Osteocyte (in vitro differentiated cells): ENCODE data around the gene HIP1. TPM values are rescaled to one million over a fixed set of nuclear protein-coding genes. Genes with fewer than 3 reads are reported as not detected.
"Not testable (repeated sequence)": the region's sequence is repeated elsewhere in the genome, so short reads cannot be mapped to it uniquely, and the experiment has no call there.

Experiments
- DNase-seq: peaks from one replicate; pipeline ENCODE4 v3.0.0; 2021; ENCODE audit warnings: mixed read lengths; ENCODE audit not compliant: unreplicated experiment; ENCODE audit errors: extremely low spot score
- H3K27ac Mint-ChIP-seq: one replicate; pipeline ENCODE4 v1.8.0; 2021; ENCODE audit warnings: mild to moderate bottlenecking, mixed read lengths; ENCODE audit not compliant: unreplicated experiment
- H3K27me3 Mint-ChIP-seq: one replicate; pipeline ENCODE4 v1.8.0; 2021; ENCODE audit warnings: mixed read lengths; ENCODE audit not compliant: unreplicated experiment
- H3K36me3 Mint-ChIP-seq: one replicate; pipeline ENCODE4 v1.8.0; 2021; ENCODE audit warnings: mixed read lengths; ENCODE audit not compliant: unreplicated experiment
- H3K4me1 Mint-ChIP-seq: one replicate; pipeline ENCODE4 v1.8.0; 2021; ENCODE audit warnings: mixed read lengths; ENCODE audit not compliant: unreplicated experiment
- H3K4me3 Mint-ChIP-seq: one replicate; pipeline ENCODE4 v1.8.0; 2021; ENCODE audit warnings: mild to moderate bottlenecking, moderate library complexity, mixed read lengths; ENCODE audit not compliant: unreplicated experiment
- H3K9me3 Mint-ChIP-seq: one replicate; pipeline ENCODE4 v1.8.0; 2021; ENCODE audit warnings: mixed read lengths; ENCODE audit not compliant: unreplicated experiment
- CTCF ChIP-seq: fragments of 200-600 bp; sonication (generic); IDR thresholded peaks from 2 replicates; pipeline ENCODE4 v1.5.0; 2021; ENCODE audit warnings: antibody characterized with exemption, mild to moderate bottlenecking, moderate library complexity
- total RNA-seq: library from RNA; stranded (reverse); gene quantifications from 2 replicates; pipeline ENCODE4 v1.2.1, GENCODE V29; 2021

HIP1 gene
- total RNA-seq, 1 donor from 2014 or later = 55.3 TPM

DNA sequence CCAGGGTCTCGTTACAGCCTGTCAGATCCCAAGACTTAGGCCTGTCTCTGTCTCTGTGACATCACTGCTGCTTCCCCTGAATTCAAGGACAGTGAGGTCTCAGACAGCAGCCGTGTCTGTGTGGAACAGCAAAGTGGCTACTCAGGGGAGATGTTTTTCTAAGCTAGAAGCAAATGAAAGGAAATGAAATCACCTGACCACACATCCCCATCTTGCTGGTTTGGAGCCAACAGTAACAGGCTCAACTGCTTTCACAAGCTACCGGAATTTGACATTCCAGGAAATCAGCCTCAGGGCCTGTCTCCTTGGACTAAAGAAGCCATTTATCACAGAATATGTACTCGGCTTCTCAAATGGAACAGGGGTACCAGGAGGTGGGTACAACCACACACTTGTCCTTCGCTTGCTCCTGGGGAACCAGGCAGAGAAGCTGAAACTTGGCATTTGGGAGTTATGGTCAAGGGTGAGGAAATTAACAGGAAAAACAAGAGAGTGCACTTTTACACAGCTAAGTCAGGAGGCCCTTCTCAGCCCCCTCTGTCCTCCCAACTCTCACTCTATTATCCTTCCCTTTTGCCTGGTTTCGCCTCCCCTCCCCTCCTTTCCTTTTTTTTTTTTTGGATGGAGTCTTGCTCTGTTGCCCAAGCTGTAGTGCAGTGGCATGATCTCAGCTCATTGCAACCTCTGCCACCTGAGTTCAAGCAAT, 173.5 kb downstream of the HIP1 start:
- no peak for TF ChIP-seq CTCF
- Mint-ChIP-seq H3K4me1 (peaks cover 23% of the 10 kb centered on the region), H3K36me3 (peaks cover 46% of the 10 kb centered on the region), H3K9me3 (no peaks in the 10 kb centered on the region), H3K27me3 (no peaks in the 10 kb centered on the region), H3K4me3 (peak overlapping the region; percentile 32), H3K27ac (peak overlapping the region; percentile 97)
- peak; percentile 88 for DNase-seq

DNA sequence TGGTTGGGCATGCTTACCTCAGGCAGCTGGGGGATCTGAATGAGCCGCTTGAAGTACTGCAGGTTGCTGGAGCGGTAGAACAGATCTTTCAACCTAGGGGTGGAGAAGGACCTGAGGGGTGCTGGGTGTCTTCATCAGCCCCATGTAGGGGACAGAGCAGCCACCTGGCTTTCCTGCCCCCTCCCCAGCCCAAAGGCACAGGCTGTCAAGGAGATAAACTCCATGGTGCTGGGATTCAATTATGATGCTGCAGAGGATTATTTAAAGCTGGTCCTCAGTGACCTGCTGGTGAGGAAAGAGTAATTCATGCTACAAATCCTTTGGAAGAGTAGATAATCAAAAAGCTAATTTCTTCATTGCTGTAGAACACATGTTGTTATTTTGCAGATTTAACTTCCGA, 175.6 kb downstream of the HIP1 start:
- Mint-ChIP-seq H3K27ac (no peak overlapping the region), H3K9me3 (no peaks in the 10 kb centered on the region), H3K4me3 (no peak overlapping the region), H3K27me3 (no peaks in the 10 kb centered on the region), H3K36me3 (peaks cover 43% of the 10 kb centered on the region), H3K4me1 (peaks cover 28% of the 10 kb centered on the region)
- DNase-seq = no peak
- no peak for TF ChIP-seq CTCF

- no peak for DNase-seq
- TF ChIP-seq CTCF = no peak
- H3K27me3 Mint-ChIP-seq = no peaks in the 10 kb centered on the region
- H3K27ac Mint-ChIP-seq = peak overlapping the region; percentile 62
- peaks cover 11% of the 10 kb centered on the region for H3K4me1 Mint-ChIP-seq
- peaks cover 57% of the 10 kb centered on the region for H3K36me3 Mint-ChIP-seq
- H3K9me3 Mint-ChIP-seq = no peaks in the 10 kb centered on the region
- no peak overlapping the region for H3K4me3 Mint-ChIP-seq
Measured at GRCh38 chr7:75559976-75560365, 178.8 kb downstream of the HIP1 start.

- H3K27me3 Mint-ChIP-seq = no peaks in the 10 kb centered on the region
- peak overlapping the region; percentile 65 for H3K27ac Mint-ChIP-seq
- DNase-seq = peak; percentile 85
- peak overlapping the region; percentile 50 for H3K4me3 Mint-ChIP-seq
- TF ChIP-seq CTCF = no peak
- peaks cover 6% of the 10 kb centered on the region for H3K4me1 Mint-ChIP-seq
- H3K9me3 Mint-ChIP-seq = no peaks in the 10 kb centered on the region
- peaks cover 56% of the 10 kb centered on the region for H3K36me3 Mint-ChIP-seq
Measured at GRCh38 chr7:75559355-75559975, 179.3 kb downstream of the HIP1 start.

- H3K36me3 Mint-ChIP-seq = peaks cover 48% of the 10 kb centered on the region
- not testable (repeated sequence) for H3K4me3 Mint-ChIP-seq
Measured at GRCh38 chr7:75556835-75557234, 181.9 kb downstream of the HIP1 start.

More at GRCh38 chr7:75556835-75557234, 181.9 kb downstream of the HIP1 start:
- DNase-seq, H3K9me3 Mint-ChIP-seq, H3K27me3 Mint-ChIP-seq, H3K27ac Mint-ChIP-seq, H3K4me1 Mint-ChIP-seq: not testable (repeated sequence)
